Aorta (tissue), 5 donors: ENCODE data around the gene VIL1. TPM values are rescaled to one million over a fixed set of nuclear protein-coding genes. Genes with fewer than 3 reads are reported as not detected.

Experiments used
- ATAC-seq: fragments of 200-7000 bp; cut with Tn5 transposase; one replicate; pipeline ENCODE4 v1.9.1; 2022; ENCODE audit warnings: moderate library complexity; ENCODE audit not compliant: low FRiP score
- DNase-seq, 2 donors: peaks; one replicate each; pipeline ENCODE4 v3.0.0-alpha.2; 2020
- H3K27ac ChIP-seq, 2 donors: one replicate each; pipeline ENCODE4 v1.5.1; 2013; ENCODE audit warnings: low read length in 2 of 2, mild to moderate bottlenecking in 2 of 2, moderate library complexity in 2 of 2, control low read depth in 1 of 2, inconsistent platforms in 1 of 2, low read depth in 1 of 2
- H3K27me3 ChIP-seq, 2 donors: one replicate each; pipeline ENCODE4 v1.6.1; 2013; ENCODE audit warnings: control low read depth in 1 of 2, low read length in 1 of 2, mild to moderate bottlenecking in 1 of 2, moderate library complexity in 1 of 2; ENCODE audit not compliant: insufficient read depth in 2 of 2, control insufficient read depth in 1 of 2
- H3K36me3 ChIP-seq, 2 donors: one replicate each; pipeline ENCODE4 v1.6.1; 2013; ENCODE audit warnings: control low read depth in 1 of 2, low read length in 1 of 2, mild to moderate bottlenecking in 1 of 2; ENCODE audit not compliant: insufficient read depth in 2 of 2, control insufficient read depth in 1 of 2
- H3K4me1 ChIP-seq, 2 donors: one replicate each; pipeline ENCODE4 v1.6.1; 2013; ENCODE audit warnings: low read length in 2 of 2, control low read depth in 1 of 2, mild to moderate bottlenecking in 1 of 2, moderate library complexity in 1 of 2; ENCODE audit not compliant: insufficient read depth in 2 of 2, control insufficient read depth in 1 of 2
- H3K4me3 ChIP-seq, 2 donors: one replicate each; pipeline ENCODE4 v1.5.1; 2013; ENCODE audit warnings: low read length in 2 of 2, control low read depth in 1 of 2, mild to moderate bottlenecking in 1 of 2
- H3K9me3 ChIP-seq: one replicate; pipeline ENCODE4 v1.6.1; 2013; ENCODE audit warnings: mild to moderate bottlenecking, low read length; ENCODE audit not compliant: control insufficient read depth
- WGBS, 2 donors: extraction: QIAGEN DNeasy Blood & Tissue Kit; methylation state at CpG; one replicate each; pipeline ENCODE4 v1.1.7; 2013; 5-methylcytosine and 5-hydroxymethylcytosine counted together
- intact Hi-C, 2 donors: fragments of 100-400 bp; cut with DNase I; formaldehyde crosslinking; loops; one replicate each; pipeline versions ENCODE4 v1.14.2 to v1.15.0; 2022
- polyA plus RNA-seq, 2 donors: library from polyadenylated mRNA; stranded (reverse); fragments of 200-250 nt; gene quantifications; one replicate each; pipeline ENCODE4 v1.2.3, GENCODE V29; 2013
- total RNA-seq, 2 donors: library from RNA; stranded (reverse); fragmentation: NEBNext Ultra II Directional; extraction: Animal tissue kit (Norgen Biotek cat#: 25700); gene quantifications; one replicate each; pipeline ENCODE4 v1.2.1, GENCODE V29; 2021
- donor health status: healthy with polysubstance abuse.
- donor health status: Bipolar disorder and iron deficiency.
- donor health status: DM: no; HTN: no; CAD: no.
- donor health status: DM: no; HTN: no; CAD: no.
- donor health status: DM: yes; HTN: yes; CAD: no.

Gene VIL1
- total and polyA plus RNA-seq, 4 donors = 0.65 to 40.3 (median 1.1) TPM; not detected in 1

DNA sequence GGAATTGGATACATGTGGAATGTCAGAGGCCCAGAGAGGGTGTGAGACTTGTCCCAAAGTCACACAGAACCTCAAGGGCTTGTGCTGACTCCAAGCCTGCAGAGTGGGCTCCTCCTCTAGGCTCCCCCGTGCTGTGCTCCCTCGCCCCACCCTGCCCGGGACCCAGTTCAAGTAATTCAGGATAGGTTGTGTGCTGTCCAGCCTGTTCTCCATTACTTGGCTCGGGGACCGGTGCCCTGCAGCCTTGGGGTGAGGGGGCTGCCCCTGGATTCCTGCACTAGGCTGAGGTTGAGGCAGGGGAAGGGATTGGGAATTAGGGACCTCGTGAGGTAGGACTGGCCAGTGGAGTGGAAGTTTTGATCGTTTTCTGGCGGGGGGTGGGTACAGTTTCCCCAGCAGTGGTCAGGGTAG, 16.4 kb upstream of the VIL1 start:
- intact Hi-C loops = no loop called here
- H3K36me3 ChIP-seq = peaks cover 0 to 8% of the 10 kb centered on the region in 2 donors

DNA sequence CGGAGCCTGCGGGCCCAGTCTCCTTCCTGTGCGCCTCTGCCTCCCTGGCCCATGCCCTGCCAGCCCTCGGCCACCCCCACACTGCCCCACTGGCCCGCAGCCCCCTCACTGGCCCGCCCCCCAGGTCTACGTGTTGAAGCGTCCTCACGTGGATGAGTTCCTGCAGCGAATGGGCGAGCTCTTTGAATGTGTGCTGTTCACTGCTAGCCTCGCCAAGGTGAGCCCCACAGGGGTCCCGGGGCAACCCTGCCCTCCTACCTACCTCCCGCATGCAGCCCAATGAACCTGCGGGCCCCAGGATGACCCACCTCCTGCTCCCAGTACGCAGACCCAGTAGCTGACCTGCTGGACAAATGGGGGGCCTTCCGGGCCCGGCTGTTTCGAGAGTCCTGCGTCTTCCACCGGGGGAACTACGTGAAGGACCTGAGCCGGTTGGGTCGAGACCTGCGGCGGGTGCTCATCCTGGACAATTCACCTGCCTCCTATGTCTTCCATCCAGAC, 16.0 kb upstream of the VIL1 start:
- H3K27ac ChIP-seq = no peak overlapping the region
- H3K4me3 ChIP-seq = no peak overlapping the region
- no peaks in the 10 kb centered on the region for H3K9me3 ChIP-seq
- H3K36me3 ChIP-seq = peaks cover 0 to 8% of the 10 kb centered on the region in 2 donors
- WGBS, 2 donors = 79% methylated on average over 23 to 26 of the region's 26 CpGs
- H3K4me1 ChIP-seq = no peaks in the 10 kb centered on the region
- no peak for ATAC-seq
- H3K27me3 ChIP-seq = no peaks in the 10 kb centered on the region
- intact Hi-C loops = no loop called here
- DNase-seq = no peak

More for the DNA sequence above, 16.4 kb upstream of the VIL1 start:
- no peak for DNase-seq
- no peak for ATAC-seq
- Histone ChIP-seq H3K4me1 (no peaks in the 10 kb centered on the region), H3K27ac (no peak overlapping the region), H3K27me3 (no peaks in the 10 kb centered on the region), H3K4me3 (no peak overlapping the region), H3K9me3 (no peaks in the 10 kb centered on the region)
- WGBS, 2 donors = 53 to 58% methylated on average over 8 of the region's 8 CpGs

DNA sequence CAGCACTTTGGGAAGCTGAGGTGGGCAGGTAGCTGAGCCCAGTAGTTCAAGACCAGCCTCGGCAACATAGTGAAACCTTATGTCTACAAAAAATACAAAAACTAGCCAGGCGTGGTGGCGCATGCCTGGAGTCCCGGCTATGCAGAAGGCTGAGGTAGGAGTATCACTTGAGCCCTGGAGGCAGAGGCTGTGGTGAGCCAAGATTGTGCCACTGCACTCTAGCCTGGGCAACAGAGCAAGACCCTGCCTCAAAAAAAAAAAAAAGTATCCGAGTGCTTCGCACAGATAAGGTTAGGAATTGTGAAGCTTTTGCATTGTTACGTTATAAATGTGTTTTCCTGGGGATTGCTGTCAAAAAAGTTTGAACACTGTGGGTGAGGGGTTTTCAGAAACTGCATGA, 15.1 kb upstream of the VIL1 start:
- Histone ChIP-seq H3K4me3 (no peak overlapping the region), H3K9me3 (no peaks in the 10 kb centered on the region), H3K27me3 (no peaks in the 10 kb centered on the region), H3K36me3 (peaks cover 0 to 8% of the 10 kb centered on the region in 2 donors), H3K27ac (no peak overlapping the region), H3K4me1 (no peaks in the 10 kb centered on the region)
- ATAC-seq (no peak), DNase-seq (no peak)
- intact Hi-C loops = no loop called here
- 65 to 78% methylated on average over 7 of the region's 7 CpGs for WGBS, 2 donors

DNA sequence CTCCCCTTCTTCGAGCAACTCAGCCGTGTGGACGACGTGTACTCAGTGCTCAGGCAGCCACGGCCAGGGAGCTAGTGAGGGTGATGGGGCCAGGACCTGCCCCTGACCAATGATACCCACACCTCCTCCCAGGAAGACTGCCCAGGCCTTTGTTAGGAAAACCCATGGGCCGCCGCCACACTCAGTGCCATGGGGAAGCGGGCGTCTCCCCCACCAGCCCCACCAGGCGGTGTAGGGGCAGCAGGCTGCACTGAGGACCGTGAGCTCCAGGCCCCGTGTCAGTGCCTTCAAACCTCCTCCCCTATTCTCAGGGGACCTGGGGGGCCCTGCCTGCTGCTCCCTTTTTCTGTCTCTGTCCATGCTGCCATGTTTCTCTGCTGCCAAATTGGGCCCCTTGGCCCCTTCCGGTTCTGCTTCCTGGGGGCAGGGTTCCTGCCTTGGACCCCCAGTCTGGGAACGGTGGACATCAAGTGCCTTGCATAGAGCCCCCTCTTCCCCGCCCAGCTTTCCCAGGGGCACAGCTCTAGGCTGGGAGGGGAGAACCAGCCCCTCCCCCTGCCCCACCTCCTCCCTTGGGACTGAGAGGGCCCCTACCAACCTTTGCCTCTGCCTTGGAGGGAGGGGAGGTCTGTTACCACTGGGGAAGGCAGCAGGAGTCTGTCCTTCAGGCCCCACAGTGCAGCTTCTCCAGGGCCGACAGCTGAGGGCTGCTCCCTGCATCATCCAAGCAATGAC, 14.4 kb upstream of the VIL1 start:
- no peak for ATAC-seq
- peaks cover 0 to 8% of the 10 kb centered on the region in 2 donors for H3K36me3 ChIP-seq
- intact Hi-C loops = loop anchor here (5.0 kb wide), 2 partner anchors 63 to 187 kb away; partner anchors contain the start of gene ARPC2 (in 1 of the 2)
- no peaks in the 10 kb centered on the region for H3K4me1 ChIP-seq
- no peak for DNase-seq
- no peak overlapping the region for H3K4me3 ChIP-seq
- 58% methylated on average over 16 of the region's 16 CpGs for WGBS, 2 donors
- no peaks in the 10 kb centered on the region for H3K27me3 ChIP-seq
- H3K9me3 ChIP-seq = no peaks in the 10 kb centered on the region
- H3K27ac ChIP-seq = no peak overlapping the region

DNA sequence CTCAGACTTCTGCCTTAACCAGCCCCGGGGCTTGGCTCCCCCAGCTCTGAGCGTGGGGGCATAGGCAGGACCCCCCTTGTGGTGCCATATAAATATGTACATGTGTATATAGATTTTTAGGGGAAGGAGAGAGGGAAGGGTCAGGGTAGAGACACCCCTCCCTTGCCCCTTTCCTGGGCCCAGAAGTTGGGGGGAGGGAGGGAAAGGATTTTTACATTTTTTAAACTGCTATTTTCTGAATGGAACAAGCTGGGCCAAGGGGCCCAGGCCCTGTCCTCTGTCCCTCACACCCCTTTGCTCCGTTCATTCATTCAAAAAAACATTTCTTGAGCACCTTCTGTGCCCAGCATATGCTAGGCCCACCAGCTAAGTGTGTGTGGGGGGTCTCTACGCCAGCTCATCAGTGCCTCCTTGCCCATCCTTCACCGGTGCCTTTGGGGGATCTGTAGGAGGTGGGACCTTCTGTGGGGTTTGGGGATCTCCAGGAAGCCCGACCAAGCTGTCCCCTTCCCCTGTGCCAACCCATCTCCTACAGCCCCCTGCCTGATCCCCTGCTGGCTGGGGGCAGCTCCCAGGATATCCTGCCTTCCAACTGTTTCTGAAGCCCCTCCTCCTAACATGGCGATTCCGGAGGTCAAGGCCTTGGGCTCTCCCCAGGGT, 13.7 kb upstream of the VIL1 start:
- ATAC-seq (no peak), DNase-seq (no peak)
- Histone ChIP-seq H3K36me3 (peaks cover 0 to 8% of the 10 kb centered on the region in 2 donors), H3K9me3 (no peaks in the 10 kb centered on the region), H3K4me3 (no peak overlapping the region), H3K27me3 (no peaks in the 10 kb centered on the region), H3K27ac (peak overlapping the region; percentile 3 to 78), H3K4me1 (no peaks in the 10 kb centered on the region)
- intact Hi-C loops = loop anchor here (5.0 kb wide), 2 partner anchors 62 to 188 kb away; partner anchors contain the start of gene ARPC2 (in 1 of the 2)
- WGBS, 2 donors = 39 to 42% methylated on average over 8 of the region's 8 CpGs

DNA sequence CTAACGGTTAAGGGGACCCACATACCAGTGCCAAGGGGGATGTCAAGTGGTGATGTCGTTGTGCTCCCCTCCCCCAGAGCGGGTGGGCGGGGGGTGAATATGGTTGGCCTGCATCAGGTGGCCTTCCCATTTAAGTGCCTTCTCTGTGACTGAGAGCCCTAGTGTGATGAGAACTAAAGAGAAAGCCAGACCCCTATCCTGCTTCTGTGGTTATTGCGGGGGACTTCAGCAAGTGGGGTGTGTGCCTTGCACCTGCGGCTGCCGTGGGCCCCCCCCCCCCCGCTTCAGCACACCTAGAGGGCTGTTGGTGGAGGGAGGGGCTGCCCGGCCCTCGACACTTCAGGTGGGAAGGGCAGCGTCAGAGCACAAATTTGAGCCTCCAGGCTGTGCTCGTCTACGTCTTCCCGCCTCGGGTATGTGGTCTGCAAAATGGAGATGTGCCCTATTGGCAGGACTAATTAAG, 13.1 kb upstream of the VIL1 start:
- Histone ChIP-seq H3K27ac (peak overlapping the region; percentile 3 to 78), H3K9me3 (no peaks in the 10 kb centered on the region), H3K4me1 (no peaks in the 10 kb centered on the region), H3K36me3 (peaks cover 0 to 8% of the 10 kb centered on the region in 2 donors), H3K27me3 (no peaks in the 10 kb centered on the region), H3K4me3 (no peak overlapping the region)
- ATAC-seq = peak; percentile 20
- intact Hi-C loops = loop anchor here (1.0 to 5.0 kb wide), 5 partner anchors 61 to 254 kb away; partner anchors contain the start of genes ARPC2 (in 1 of the 2), BCS1L (in 1 of the 2), CNOT9 (in 1 of the 2) and USP37 (in 1 of the 2)
- DNase-seq = peak in 1 of 2 donors; percentile 67
- WGBS, 2 donors = 3 to 6% methylated on average over 15 of the region's 15 CpGs

DNA sequence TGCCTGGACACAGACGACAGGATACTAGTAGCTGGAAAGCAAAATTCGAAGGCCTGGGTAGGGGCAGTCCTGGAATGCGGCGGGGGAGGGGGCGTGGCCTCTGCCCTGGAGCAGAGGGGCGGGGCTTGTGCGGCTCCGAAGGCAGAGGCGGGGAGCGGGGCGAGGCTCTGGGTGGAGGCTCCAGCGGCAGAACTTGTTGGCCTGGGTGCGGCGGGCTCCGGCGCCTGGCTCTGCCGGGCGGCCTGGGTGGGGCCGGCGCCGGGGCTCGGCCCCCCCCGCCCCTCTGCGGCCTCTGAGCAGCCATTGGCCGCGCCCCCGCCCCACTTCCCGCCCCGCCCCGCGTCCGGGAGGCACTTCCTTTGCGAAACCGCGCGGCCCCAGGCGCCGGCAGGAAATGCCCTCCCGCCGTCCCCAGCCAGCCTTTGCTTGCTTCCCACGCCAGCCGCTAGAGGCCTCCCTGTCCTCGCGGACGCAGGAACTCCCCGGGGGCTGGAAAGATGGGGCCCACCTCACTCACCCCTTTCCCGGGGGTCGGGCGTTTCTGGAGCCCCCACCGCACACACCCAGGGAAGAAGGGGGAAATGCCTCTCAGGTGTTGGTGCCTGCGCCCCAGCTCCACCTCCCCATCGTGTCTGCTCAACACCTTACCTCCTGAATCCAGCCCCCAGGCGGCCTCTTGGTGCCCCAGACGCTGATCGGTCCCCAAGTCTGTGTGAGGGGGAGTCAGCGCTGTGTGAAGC, 12.5 kb upstream of the VIL1 start:
- 0% methylated on average over 28 to 56 of the region's 56 CpGs for WGBS, 2 donors
- Histone ChIP-seq H3K9me3 (no peaks in the 10 kb centered on the region), H3K27me3 (no peaks in the 10 kb centered on the region), H3K36me3 (peaks cover 0 to 8% of the 10 kb centered on the region in 2 donors), H3K27ac (peak overlapping the region in 1 of 2 donors; percentile 78), H3K4me3 (peak overlapping the region in 1 of 2 donors; percentile 16), H3K4me1 (no peaks in the 10 kb centered on the region)
- ATAC-seq (peak; percentile 94), DNase-seq (peak; percentile 98 to 99)
- intact Hi-C loops = loop anchor here (1.0 to 5.0 kb wide), 5 partner anchors 60 to 253 kb away; partner anchors contain the start of genes ARPC2 (in 1 of the 2), BCS1L (in 1 of the 2), CNOT9 (in 1 of the 2) and USP37 (in 1 of the 2)
